Erythroblast (primary cell): Measurements from ENCODE around the gene TRPV4.

Experiments
- GATA1 ChIP-seq: IDR thresholded peaks from 2 replicates; pipeline ENCODE4 v1.6.1; 2011; ENCODE audit warnings: low read depth, mild to moderate bottlenecking, control low read depth, low read length, moderate library complexity
- POLR2A ChIP-seq: IDR thresholded peaks from 2 replicates; pipeline ENCODE4 v1.6.1; 2011; ENCODE audit warnings: mild to moderate bottlenecking, low read length

GRCh38 chr12:109796057-109796456 lies 37.1 kb downstream of the TRPV4 start:
- no peak for TF ChIP-seq POLR2A
- TF ChIP-seq GATA1, result no peak
